GM18505 (cell line): ENCODE results near the gene TNNT3.
A peak's percentile ranks its signal among the peaks of the same experiment; 100 is the strongest.

Experiments
- ATAC-seq: cut with Tn5 transposase; IDR thresholded peaks from one replicate; pipeline ENCODE4 v1.9.1; 2021; ENCODE audit not compliant: unreplicated experiment
- POLR2A ChIP-seq: IDR thresholded peaks from 4 replicates; pipeline ENCODE4 v1.6.1; 2011; ENCODE audit warnings: borderline replicate concordance; ENCODE audit not compliant: insufficient read depth, insufficient read length; ENCODE audit errors: extremely low read depth

TNNT3 gene

GRCh38 chr11:1896468-1896867 is 23.0 kb upstream of the TNNT3 start:
- no peak for ATAC-seq
- TF ChIP-seq POLR2A = no peak

GRCh38 chr11:1896923-1897322 is 22.6 kb upstream of the TNNT3 start:
- no peak for TF ChIP-seq POLR2A
- ATAC-seq = no peak

GRCh38 chr11:1899090-1899489 is 20.4 kb upstream of the TNNT3 start:
- ATAC-seq = no peak
- TF ChIP-seq POLR2A = no peak

GRCh38 chr11:1899686-1900085 is 19.8 kb upstream of the TNNT3 start:
- no peak for ATAC-seq
- no peak for TF ChIP-seq POLR2A

GRCh38 chr11:1906181-1906580 is 13.3 kb upstream of the TNNT3 start:
- ATAC-seq = no peak
- TF ChIP-seq POLR2A = no peak

GRCh38 chr11:1906611-1907423 is 12.7 kb upstream of the TNNT3 start:
- no peak for ATAC-seq
- TF ChIP-seq POLR2A = no peak

GRCh38 chr11:1908618-1909017 is 10.9 kb upstream of the TNNT3 start:
- TF ChIP-seq POLR2A = no peak
- ATAC-seq = no peak

GRCh38 chr11:1909524-1909923 is 10.0 kb upstream of the TNNT3 start:
- ATAC-seq = no peak
- no peak for TF ChIP-seq POLR2A

GRCh38 chr11:1912289-1912878 is 7.1 kb upstream of the TNNT3 start:
- no peak for TF ChIP-seq POLR2A
- ATAC-seq = no peak

GRCh38 chr11:1913271-1914060 is 6.0 kb upstream of the TNNT3 start:
- no peak for TF ChIP-seq POLR2A
- no peak for ATAC-seq

- TF ChIP-seq POLR2A = no peak
- no peak for ATAC-seq
Measured at GRCh38 chr11:1915795-1916131, 3.7 kb upstream of the TNNT3 start.

GRCh38 chr11:1916132-1916985 is 3.1 kb upstream of the TNNT3 start:
- TF ChIP-seq POLR2A = peak; percentile 35
- ATAC-seq = no peak

- no peak for TF ChIP-seq POLR2A
- no peak for ATAC-seq
Measured at GRCh38 chr11:1916986-1917522, 2.4 kb upstream of the TNNT3 start.

GRCh38 chr11:1917523-1918435 is 1.7 kb upstream of the TNNT3 start:
- no peak for ATAC-seq
- no peak for TF ChIP-seq POLR2A
